IMR-90 (cell line): ENCODE data around the gene MAN2B1.

ENCODE experiments used
- CTCF ChIP-seq: conservative IDR thresholded peaks from 2 replicates; pipeline ENCODE4 v1.5.1; 2012; ENCODE audit warnings: mild to moderate bottlenecking, low read depth, low read length, improper control_type of control experiment
- FOS ChIP-seq: fragments of 150-350 bp; IDR thresholded peaks from 2 replicates; pipeline ENCODE4 v1.6.1; 2016; ENCODE audit warnings: low read depth, low read length
- MAZ ChIP-seq: IDR thresholded peaks from 2 replicates; pipeline ENCODE4 v1.6.1; 2012; ENCODE audit warnings: low read depth, mild to moderate bottlenecking, low read length, improper control_type of control experiment, moderate library complexity, borderline replicate concordance
- POLR2A ChIP-seq: IDR thresholded peaks from 2 replicates; pipeline ENCODE4 v1.6.1; 2012; ENCODE audit warnings: mild to moderate bottlenecking, low read depth, low read length
- RFX5 ChIP-seq: IDR thresholded peaks from 2 replicates; pipeline ENCODE4 v1.8.0; 2012; ENCODE audit warnings: low read depth, mild to moderate bottlenecking, low read length, moderate library complexity

DNA sequence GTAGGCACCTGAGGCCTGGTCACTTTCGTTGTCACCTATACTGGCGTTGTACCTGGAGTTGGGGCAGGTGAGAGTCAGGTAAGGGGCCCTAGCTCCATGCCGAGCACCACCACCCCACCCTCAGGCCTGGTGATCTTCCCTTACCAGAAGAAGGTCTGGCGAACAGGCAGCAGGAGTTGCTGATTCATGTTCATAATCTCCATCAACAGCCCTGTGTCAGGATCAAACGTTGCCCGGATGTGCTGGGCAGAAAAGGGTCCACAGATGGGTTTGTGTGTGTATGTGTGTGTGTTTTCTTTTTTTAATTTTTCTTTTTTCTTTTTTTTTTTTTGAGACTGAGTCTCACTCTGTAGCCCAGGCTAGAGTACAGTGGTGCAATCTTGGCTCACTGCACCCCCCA lies 14.3 kb downstream of the MAN2B1 start:
- TF ChIP-seq POLR2A: no peak
- TF ChIP-seq MAZ: no peak
- TF ChIP-seq RFX5: no peak
- no peak for TF ChIP-seq CTCF
- no peak for TF ChIP-seq FOS
